IMR-90 (cell line): ENCODE data around the gene PRR5. TPM values are rescaled to one million over a fixed set of nuclear protein-coding genes. Genes with fewer than 3 reads are reported as not detected.

ENCODE experiments used
- ATAC-seq: fragments of 200-7000 bp; cut with Tn5 transposase; 2 replicates; pipeline ENCODE4 v1.9.1; 2020; ENCODE audit warnings: low read depth, mild to moderate bottlenecking, moderate library complexity
- BruUV-seq: library from RNA; stranded (reverse); fragments of 400-500 nt; replicated peaks from 2 replicates; lab custom pipeline; 2021; lab: Mats Ljungman, UMichigan
- CTCF ChIA-PET: fragments of 300-600 bp; formaldehyde crosslinking; extraction: SDS; loops from one replicate; lab custom pipeline; 2021; ENCODE audit warnings: antibody characterized with exemption; lab: Yijun Ruan, JAX
- POLR2A ChIA-PET: fragments of 300-600 bp; sonication (Branson Sonifier 250); formaldehyde crosslinking; loops from one replicate; lab custom pipeline; 2022; ENCODE audit warnings: antibody characterized with exemption; ENCODE audit not compliant: unreplicated experiment; lab: Charles Lee
- DNase-seq: peaks from one replicate; pipeline ENCODE4 v3.0.0; 2013
- H2AFZ ChIP-seq: replicated peaks from 2 replicates; pipeline ENCODE3; 2013; ENCODE audit warnings: low read length, mild to moderate bottlenecking; ENCODE audit not compliant: poor library complexity
- H2AK5ac ChIP-seq: 2 replicates; pipeline ENCODE4 v1.6.1; 2013; ENCODE audit warnings: low read depth, low read length, inconsistent platforms
- H2AK9ac ChIP-seq: replicated peaks from 2 replicates; pipeline ENCODE3; 2013; ENCODE audit warnings: mild to moderate bottlenecking, low read depth, low read length, moderate library complexity; ENCODE audit not compliant: poor library complexity
- H2BK120ac ChIP-seq: 2 replicates; pipeline ENCODE4 v1.6.1; 2013; ENCODE audit warnings: low read depth, low read length, inconsistent platforms
- H2BK15ac ChIP-seq: 3 replicates; pipeline ENCODE4 v1.6.1; 2013; ENCODE audit warnings: low read depth, low read length, inconsistent platforms
- H2BK20ac ChIP-seq: 2 replicates; pipeline ENCODE4 v1.6.1; 2013; ENCODE audit warnings: low read depth, mild to moderate bottlenecking, inconsistent platforms, low read length, moderate library complexity
- H2BK5ac ChIP-seq: 2 replicates; pipeline ENCODE4 v1.6.1; 2013; ENCODE audit warnings: mild to moderate bottlenecking, low read depth, low read length, inconsistent platforms; ENCODE audit not compliant: poor library complexity, severe bottlenecking
- H3K14ac ChIP-seq: replicated peaks from 2 replicates; pipeline ENCODE4 v1.6.1; 2013; ENCODE audit warnings: low read depth, low read length, inconsistent platforms
- H3K18ac ChIP-seq: 2 replicates; pipeline ENCODE4 v1.6.1; 2013; ENCODE audit warnings: low read depth, low read length, control low read depth
- H3K23ac ChIP-seq: 2 replicates; pipeline ENCODE4 v1.6.1; 2013; ENCODE audit warnings: low read depth, low read length, inconsistent platforms
- H3K27ac ChIP-seq: 2 replicates; pipeline ENCODE4 v1.5.1; 2013; ENCODE audit warnings: mild to moderate bottlenecking, control low read depth, low read length; ENCODE audit not compliant: insufficient read depth
- H3K27me3 ChIP-seq: 2 replicates; pipeline ENCODE4 v1.6.1; 2013; ENCODE audit warnings: low read length; ENCODE audit not compliant: control insufficient read depth, insufficient read depth
- H3K36me3 ChIP-seq: 2 replicates; pipeline ENCODE4 v1.6.1; 2013; ENCODE audit warnings: low read length, mixed read lengths; ENCODE audit not compliant: control insufficient read depth, insufficient read depth
- H3K4ac ChIP-seq: 2 replicates; pipeline ENCODE4 v1.6.1; 2013; ENCODE audit warnings: low read depth, low read length, inconsistent platforms
- H3K4me1 ChIP-seq: 2 replicates; pipeline ENCODE4 v1.6.1; 2013; ENCODE audit warnings: low read length, mixed read lengths; ENCODE audit not compliant: control insufficient read depth, insufficient read depth
- H3K4me2 ChIP-seq: 2 replicates; pipeline ENCODE4 v1.6.1; 2013; ENCODE audit warnings: low read depth, mild to moderate bottlenecking, control low read depth, low read length, moderate library complexity
- H3K4me3 ChIP-seq: 2 replicates; pipeline ENCODE4 v1.5.1; 2013; ENCODE audit warnings: low read depth, mild to moderate bottlenecking, control low read depth, low read length, moderate library complexity; ENCODE audit not compliant: insufficient read depth
- H3K56ac ChIP-seq: 2 replicates; pipeline ENCODE4 v1.6.1; 2013; ENCODE audit warnings: low read length, inconsistent platforms; ENCODE audit not compliant: insufficient read depth; ENCODE audit errors: extremely low read depth
- H3K79me1 ChIP-seq, 2 experiments: 2 replicates each; pipeline ENCODE4 v1.6.1; 2013; ENCODE audit warnings: low read length in 2 of 2, inconsistent platforms in 1 of 2, low read depth in 1 of 2
- H3K9ac ChIP-seq: 2 replicates; pipeline ENCODE4 v1.6.1; 2013; ENCODE audit warnings: low read depth, low read length, control low read depth
- H3K9me1 ChIP-seq: 2 replicates; pipeline ENCODE4 v1.6.1; 2013; ENCODE audit warnings: low read length, inconsistent platforms; ENCODE audit not compliant: insufficient read depth
- H3K9me3 ChIP-seq: 2 replicates; pipeline ENCODE4 v1.6.1; 2013; ENCODE audit warnings: low read length; ENCODE audit not compliant: control insufficient read depth, insufficient read depth
- H4K20me1 ChIP-seq: 2 replicates; pipeline ENCODE4 v1.6.1; 2013; ENCODE audit warnings: low read length, inconsistent platforms; ENCODE audit not compliant: insufficient read depth
- H4K5ac ChIP-seq: 2 replicates; pipeline ENCODE4 v1.6.1; 2013; ENCODE audit warnings: mild to moderate bottlenecking, low read depth, low read length, control low read depth
- H4K8ac ChIP-seq, 2 experiments: 2 replicates each; pipeline ENCODE4 v1.6.1; 2013; ENCODE audit warnings: low read depth in 2 of 2, low read length in 2 of 2, control low read depth in 1 of 2, inconsistent platforms in 1 of 2
- H4K91ac ChIP-seq: 2 replicates; pipeline ENCODE4 v1.6.1; 2013; ENCODE audit warnings: low read depth, low read length, inconsistent platforms; ENCODE audit not compliant: insufficient read depth
- BHLHE40 ChIP-seq: fragments of 150-350 bp; IDR thresholded peaks from 2 replicates; pipeline ENCODE4 v1.6.1; 2016; ENCODE audit warnings: mild to moderate bottlenecking, low read depth, low read length
- CTCF ChIP-seq: conservative IDR thresholded peaks from 2 replicates; pipeline ENCODE4 v1.5.1; 2012; ENCODE audit warnings: mild to moderate bottlenecking, low read depth, low read length, improper control_type of control experiment
- FOS ChIP-seq: fragments of 150-350 bp; IDR thresholded peaks from 2 replicates; pipeline ENCODE4 v1.6.1; 2016; ENCODE audit warnings: low read depth, low read length
- MXI1 ChIP-seq: IDR thresholded peaks from 2 replicates; pipeline ENCODE4 v1.6.1; 2012; ENCODE audit warnings: low read depth, mild to moderate bottlenecking, low read length, moderate library complexity, borderline replicate concordance
- SMC3 ChIP-seq: fragments of 150-350 bp; IDR thresholded peaks from 2 replicates; pipeline ENCODE4 v1.6.1; 2016; ENCODE audit warnings: low read depth, mild to moderate bottlenecking, antibody characterized with exemption, low read length, moderate library complexity
- WGBS, 2 experiments: methylation state at CpG; one replicate each; pipeline versions ENCODE4 v1.1.5 to v1.1.7; 2013; ENCODE audit warnings: missing lambda C conversion rate in 2 of 2; ENCODE audit not compliant: insufficient read length in 1 of 2; ENCODE audit errors: extremely low coverage in 2 of 2; 5-methylcytosine and 5-hydroxymethylcytosine counted together
- dilution Hi-C: fragments of 300-500 bp; cut with HindIII; formaldehyde crosslinking; loops from one replicate; pipeline ENCODE4 v1.14.3; 2018; ENCODE audit warnings: low sequenced_read_pairs; ENCODE audit not compliant: unreplicated experiment
- in situ Hi-C: fragments of 300-500 bp; cut with MboI; formaldehyde crosslinking; loops from 3 replicates; pipeline ENCODE4 v1.14.3; 2019; ENCODE audit warnings: low sequenced_read_pairs, inconsistent platforms, mixed read lengths
- intact Hi-C: fragments of 100-400 bp; cut with micrococcal nuclease; formaldehyde crosslinking; loops from 2 replicates; pipeline ENCODE4 v1.10.0; 2022
- polyA plus RNA-seq, 3 experiments: library from polyadenylated mRNA; depleted of rRNA; stranded (reverse); fragments of >200 nt; gene quantifications; 2 replicates each; pipeline ENCODE4 v1.2.3, GENCODE V29; 2012; ENCODE audit warnings: low replicate concordance in 1 of 3
- total RNA-seq: library from RNA; depleted of rRNA; stranded (reverse); fragments of >200 nt; gene quantifications from 2 replicates; pipeline ENCODE4 v1.2.3, GENCODE V29; 2012
- TF ChIP-seq, protein P1 (sequence below): fragments of 150-350 bp; IDR thresholded peaks from 2 replicates; pipeline ENCODE4 v1.6.1; 2016; ENCODE audit warnings: low read depth, mild to moderate bottlenecking, low read length, moderate library complexity, borderline replicate concordance
- TF ChIP-seq, protein P2 (sequence below): fragments of 150-350 bp; IDR thresholded peaks from 2 replicates; pipeline ENCODE4 v1.6.1; 2017; ENCODE audit warnings: mild to moderate bottlenecking, antibody characterized with exemption, low read length, low read depth

PRR5 gene
- total and polyA plus RNA-seq, 2 of the 4 experiments (the other 2 are of a cell fraction): 8.1 to 24.3 TPM

DNA sequence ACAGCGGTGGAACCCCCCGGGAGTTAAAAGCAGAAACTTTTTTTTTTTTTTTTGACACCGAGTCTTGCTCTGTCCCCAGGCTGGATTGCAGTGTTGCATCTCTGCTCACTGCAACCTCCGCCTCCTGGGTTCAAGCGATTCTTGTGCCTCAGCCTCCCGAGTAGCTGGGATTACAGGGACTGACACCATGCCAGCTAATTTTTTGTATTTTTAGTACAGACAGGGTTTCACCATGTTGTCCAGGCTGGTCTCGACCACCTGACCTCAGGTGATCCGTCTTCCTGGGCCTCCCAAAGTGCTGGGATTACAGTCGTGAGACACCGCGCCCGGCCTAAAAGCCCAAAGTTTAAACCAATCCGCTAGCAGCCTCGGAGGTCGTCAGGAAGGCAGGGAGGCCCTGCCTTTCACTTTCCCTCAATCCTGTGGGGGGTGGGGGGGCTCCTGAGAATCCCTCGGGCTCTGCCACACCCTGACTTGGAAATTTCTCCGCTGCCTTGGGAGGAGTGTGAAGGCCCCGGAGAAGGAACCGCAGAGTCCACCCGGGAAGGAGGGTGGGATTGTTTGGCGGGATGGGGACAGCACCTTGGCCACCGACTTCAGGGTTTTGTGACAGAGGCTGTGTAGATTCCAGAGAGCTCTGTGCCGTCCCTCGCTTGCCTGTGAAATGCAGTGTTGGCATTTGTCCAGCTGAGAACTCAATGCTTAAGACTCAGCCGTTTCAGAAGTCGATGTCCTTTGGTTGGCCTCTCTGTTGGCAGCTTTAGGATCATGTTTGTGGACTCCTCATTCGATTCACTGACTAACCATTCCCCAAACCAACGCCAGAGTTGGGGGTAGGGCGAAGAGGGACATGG lies 51.4 kb downstream of the PRR5 start:
- Histone ChIP-seq H2AK5ac (no peak overlapping the region), H3K4me3 (no peak overlapping the region), H2BK120ac (no peak overlapping the region), H3K4me2 (no peak overlapping the region; the same call in 1 of the 2 replicates), H3K23ac (no peak overlapping the region), H4K91ac (no peak overlapping the region), H2BK5ac (no peak overlapping the region), H2AFZ (no peak overlapping the region), H3K79me1 (no peaks in the 10 kb centered on the region), H3K9me3 (no peaks in the 10 kb centered on the region), H3K4me1 (peaks cover 7% of the 10 kb centered on the region; the same call in 1 of the 2 replicates), H3K27me3 (peaks cover 12% of the 10 kb centered on the region; the same call in 1 of the 2 replicates), H2BK20ac (no peak overlapping the region), H3K18ac (no peak overlapping the region), H4K5ac (no peak overlapping the region), H3K9me1 (no peaks in the 10 kb centered on the region), H2BK15ac (no peak overlapping the region), H3K9ac (no peak overlapping the region), H3K14ac (no peak overlapping the region), H3K27ac (no peak overlapping the region), H3K36me3 (no peaks in the 10 kb centered on the region), H3K4ac (no peak overlapping the region), H3K56ac (no peak overlapping the region), H2AK9ac (peak overlapping the region; percentile 60), H4K8ac (no peak overlapping the region), H4K20me1 (no peaks in the 10 kb centered on the region)
- intact Hi-C loops: no loop called here
- DNase-seq (peak; percentile 81), ATAC-seq (peak; percentile 28)
- ChIA-PET POLR2A (no interaction called here), CTCF (no interaction called here)
- no TSS peak for BruUV-seq
- dilution Hi-C loops: no loop called here
- 34% methylated on average over 3 of the region's 29 CpGs; no CpG with 5 or more reads in 1 of the 2 experiments for WGBS, 2 experiments
- TF ChIP-seq FOS: no peak
- TF ChIP-seq, protein P1, sequence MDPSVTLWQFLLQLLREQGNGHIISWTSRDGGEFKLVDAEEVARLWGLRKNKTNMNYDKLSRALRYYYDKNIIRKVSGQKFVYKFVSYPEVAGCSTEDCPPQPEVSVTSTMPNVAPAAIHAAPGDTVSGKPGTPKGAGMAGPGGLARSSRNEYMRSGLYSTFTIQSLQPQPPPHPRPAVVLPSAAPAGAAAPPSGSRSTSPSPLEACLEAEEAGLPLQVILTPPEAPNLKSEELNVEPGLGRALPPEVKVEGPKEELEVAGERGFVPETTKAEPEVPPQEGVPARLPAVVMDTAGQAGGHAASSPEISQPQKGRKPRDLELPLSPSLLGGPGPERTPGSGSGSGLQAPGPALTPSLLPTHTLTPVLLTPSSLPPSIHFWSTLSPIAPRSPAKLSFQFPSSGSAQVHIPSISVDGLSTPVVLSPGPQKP: no peak
- no peak for TF ChIP-seq SMC3
- no peak for TF ChIP-seq MXI1
- TF ChIP-seq, protein P2, sequence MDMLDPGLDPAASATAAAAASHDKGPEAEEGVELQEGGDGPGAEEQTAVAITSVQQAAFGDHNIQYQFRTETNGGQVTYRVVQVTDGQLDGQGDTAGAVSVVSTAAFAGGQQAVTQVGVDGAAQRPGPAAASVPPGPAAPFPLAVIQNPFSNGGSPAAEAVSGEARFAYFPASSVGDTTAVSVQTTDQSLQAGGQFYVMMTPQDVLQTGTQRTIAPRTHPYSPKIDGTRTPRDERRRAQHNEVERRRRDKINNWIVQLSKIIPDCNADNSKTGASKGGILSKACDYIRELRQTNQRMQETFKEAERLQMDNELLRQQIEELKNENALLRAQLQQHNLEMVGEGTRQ: no peak
- no peak for TF ChIP-seq CTCF
- no peak for TF ChIP-seq BHLHE40
- in situ Hi-C loops: no loop called here
